HG03025 (cell line): ENCODE data around the gene KCP.

ENCODE experiments used
- ATAC-seq: cut with Tn5 transposase; IDR thresholded peaks from one replicate; pipeline ENCODE4 v1.9.1; 2021; ENCODE audit warnings: mild to moderate bottlenecking, moderate library complexity; ENCODE audit not compliant: unreplicated experiment, low FRiP score

Gene KCP

GRCh38 chr7:128831178-128831993 is 79.1 kb downstream of the KCP start:
- ATAC-seq, result no peak

GRCh38 chr7:128830231-128831177 is 80.0 kb downstream of the KCP start, which contains the start of gene FLNC:
TSS of gene FLNC (plus strand) at chr7:128830406. CDS start at chr7:128830638, 232 bp downstream.
- no peak for ATAC-seq

- ATAC-seq, result no peak
These were observed 80.9 kb downstream of the KCP start for GRCh38 chr7:128829391-128830166.

GRCh38 chr7:128827971-128828711 is 82.4 kb downstream of the KCP start:
- ATAC-seq, result no peak

GRCh38 chr7:128827248-128827958 is 83.1 kb downstream of the KCP start:
- no peak for ATAC-seq

- ATAC-seq, result no peak
These were observed 83.6 kb downstream of the KCP start for GRCh38 chr7:128826916-128827247.
